Activated T-helper 17 cell treated with anti-CD3 and anti-CD28 coated beads, Interleukin-2, amount 50 U/mL, for 72 hours (primary cell): ENCODE data around the gene LRRC46. TPM values are rescaled to one million over a fixed set of nuclear protein-coding genes. Genes with fewer than 3 reads are reported as not detected.

Experiments used
- ATAC-seq: fragments of 150-1000 bp; cut with Tn5 transposase; replicated peaks from 2 replicates; pipeline ENCODE4 v1.10.0; 2021; ENCODE audit warnings: mild to moderate bottlenecking, moderate library complexity
- H3K27ac Mint-ChIP-seq: one replicate; pipeline ENCODE4 v1.8.0; 2022; ENCODE audit warnings: mixed read lengths
- H3K27me3 Mint-ChIP-seq: one replicate; pipeline ENCODE4 v1.8.0; 2022; ENCODE audit warnings: mixed read lengths
- H3K36me3 Mint-ChIP-seq: one replicate; pipeline ENCODE4 v1.8.0; 2022; ENCODE audit warnings: low read depth, mild to moderate bottlenecking, mixed read lengths
- H3K4me1 Mint-ChIP-seq: one replicate; pipeline ENCODE4 v1.8.0; 2022; ENCODE audit warnings: mixed read lengths
- H3K4me3 Mint-ChIP-seq: one replicate; pipeline ENCODE4 v1.8.0; 2022; ENCODE audit warnings: mild to moderate bottlenecking, mixed read lengths
- H3K9me3 Mint-ChIP-seq: one replicate; pipeline ENCODE4 v1.8.0; 2022; ENCODE audit warnings: mixed read lengths
- total RNA-seq, 2 donors: library from RNA; stranded (reverse); gene quantifications; one replicate each; pipeline ENCODE4 v1.2.3, GENCODE V29; 2022

The LRRC46 gene
- total RNA-seq, 2 donors from 2014 or later, result 0.58 to 0.61 TPM

DNA sequence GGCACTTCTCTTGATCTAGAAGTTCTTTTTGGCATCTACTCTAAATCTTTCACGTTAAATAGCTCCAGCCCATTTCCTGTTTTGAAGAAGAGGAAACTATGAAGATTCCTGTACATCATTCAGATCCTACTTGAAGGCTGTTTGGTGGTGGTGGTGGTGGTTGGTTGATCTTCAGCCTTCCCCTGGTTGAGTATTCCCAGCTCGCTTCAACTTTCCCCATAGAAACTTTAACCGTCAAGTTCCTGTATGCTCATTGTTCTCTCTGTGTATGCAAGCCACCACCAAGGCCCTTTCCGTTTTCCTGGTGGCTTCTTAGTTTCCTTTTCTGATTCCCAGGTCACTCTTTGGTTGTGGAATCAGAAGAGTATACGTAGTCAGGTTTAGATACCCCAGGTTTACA is 3.3 kb downstream of the LRRC46 start:
- Mint-ChIP-seq H3K4me3 (no peak overlapping the region), H3K9me3 (no peaks in the 10 kb centered on the region), H3K27me3 (no peaks in the 10 kb centered on the region), H3K4me1 (peaks cover 38% of the 10 kb centered on the region), H3K27ac (peak overlapping the region; percentile 65), H3K36me3 (peaks cover 24% of the 10 kb centered on the region)
- no peak for ATAC-seq

GRCh38 chr17:47836601-47837000 is 5.1 kb downstream of the LRRC46 start:
- Mint-ChIP-seq H3K27ac (no peak overlapping the region), H3K36me3 (peaks cover 9% of the 10 kb centered on the region), H3K9me3 (no peaks in the 10 kb centered on the region), H3K4me1 (peaks cover 31% of the 10 kb centered on the region), H3K27me3 (no peaks in the 10 kb centered on the region), H3K4me3 (no peak overlapping the region)
- no peak for ATAC-seq

DNA sequence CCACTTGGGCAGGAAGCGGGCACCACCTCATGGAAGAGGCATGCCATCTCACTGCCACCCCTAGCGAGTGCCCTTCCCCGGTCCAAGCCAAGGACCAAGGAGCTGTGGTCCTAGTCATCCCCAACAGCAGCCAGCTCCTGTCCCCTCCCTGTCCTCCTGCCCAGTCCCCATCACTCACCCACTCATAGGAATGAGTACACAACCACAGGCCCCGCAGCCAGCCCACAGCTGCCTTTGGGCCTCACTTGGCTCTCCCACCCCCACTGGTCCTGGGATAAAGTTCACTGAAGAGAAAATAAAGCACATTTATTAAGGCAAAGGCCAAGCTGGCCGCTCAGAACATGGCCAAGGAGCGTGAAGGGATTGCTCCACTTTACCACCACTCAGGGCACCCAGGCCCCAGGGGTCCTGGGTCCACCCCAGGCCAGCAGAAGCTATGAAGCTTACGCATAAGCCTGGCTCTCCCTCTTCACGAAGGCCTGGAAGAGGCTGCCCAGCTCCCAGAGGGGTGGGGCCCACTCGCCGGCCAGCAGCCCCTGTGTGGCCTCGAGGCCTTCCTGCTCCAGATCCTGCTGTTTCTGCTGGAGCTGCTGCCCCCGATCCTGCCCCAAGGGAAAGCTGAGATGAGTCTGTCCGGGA is 6.0 kb downstream of the LRRC46 start:
- Mint-ChIP-seq H3K4me3 (no peak overlapping the region), H3K27me3 (no peaks in the 10 kb centered on the region), H3K27ac (no peak overlapping the region), H3K4me1 (peaks cover 28% of the 10 kb centered on the region), H3K36me3 (peaks cover 7% of the 10 kb centered on the region), H3K9me3 (no peaks in the 10 kb centered on the region)
- ATAC-seq, result no peak

DNA sequence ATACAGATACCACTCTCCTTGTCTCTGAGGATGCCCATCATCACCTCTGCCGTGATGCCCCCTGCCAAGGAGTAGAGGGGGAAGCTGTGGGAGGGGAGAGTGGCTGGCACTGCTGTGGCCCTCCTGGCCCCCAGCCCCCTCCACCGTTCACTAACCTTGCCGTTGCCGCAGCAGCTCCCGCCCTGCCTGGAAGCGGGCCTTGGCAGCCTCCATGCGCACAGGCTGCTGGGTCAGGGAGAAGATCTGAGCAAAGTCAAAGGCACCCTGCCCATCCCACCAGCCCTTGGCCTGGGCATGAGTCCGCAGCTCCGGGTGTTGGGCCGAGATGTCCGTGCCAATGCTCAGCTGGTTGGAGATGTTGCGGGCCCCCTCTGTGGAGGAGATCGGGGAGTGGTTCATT is 7.2 kb downstream of the LRRC46 start:
- Mint-ChIP-seq H3K27me3 (no peaks in the 10 kb centered on the region), H3K9me3 (no peaks in the 10 kb centered on the region), H3K27ac (no peak overlapping the region), H3K36me3 (peaks cover 7% of the 10 kb centered on the region), H3K4me3 (no peak overlapping the region), H3K4me1 (peaks cover 32% of the 10 kb centered on the region)
- no peak for ATAC-seq

GRCh38 chr17:47839071-47839470 is 7.6 kb downstream of the LRRC46 start:
- peaks cover 7% of the 10 kb centered on the region for H3K36me3 Mint-ChIP-seq
- no peaks in the 10 kb centered on the region for H3K9me3 Mint-ChIP-seq
- no peak overlapping the region for H3K27ac Mint-ChIP-seq
- peaks cover 30% of the 10 kb centered on the region for H3K4me1 Mint-ChIP-seq
- no peaks in the 10 kb centered on the region for H3K27me3 Mint-ChIP-seq
- H3K4me3 Mint-ChIP-seq, result no peak overlapping the region
- no peak for ATAC-seq

DNA sequence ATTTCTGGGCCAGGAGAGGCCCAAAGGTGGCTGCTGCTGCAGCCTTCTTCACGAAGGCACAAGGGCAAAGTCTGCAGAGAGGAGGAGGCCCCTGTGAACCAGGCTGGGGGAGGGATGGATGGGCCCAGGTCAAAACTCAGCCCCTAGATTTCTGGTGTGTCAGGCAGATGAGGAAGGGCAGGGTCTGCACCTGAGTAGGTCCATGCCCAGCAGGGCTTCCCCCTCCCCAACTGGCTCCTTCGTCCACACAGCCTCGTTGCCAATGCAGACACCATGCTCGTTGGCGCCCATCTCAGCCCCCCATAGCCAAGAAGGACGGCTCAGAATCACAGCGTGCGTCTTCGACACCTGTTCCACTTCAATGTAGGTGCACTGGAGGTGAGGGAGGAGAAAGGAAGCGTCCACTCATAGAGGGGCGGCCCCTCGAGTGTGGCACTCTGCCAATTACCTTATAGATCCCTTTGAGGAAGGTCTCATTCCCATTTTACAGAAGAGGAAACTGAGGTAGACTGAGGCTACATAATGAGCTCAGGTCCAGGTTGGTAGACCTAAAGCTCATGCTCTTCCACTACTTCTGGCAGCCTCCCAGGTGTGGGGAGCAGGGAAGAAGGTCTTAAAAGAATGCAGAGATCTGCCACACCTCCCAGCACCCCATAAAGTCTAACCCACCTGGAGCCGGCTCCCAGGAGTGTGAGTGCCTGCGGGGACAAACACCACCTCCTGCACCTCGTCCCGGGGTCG is 8.7 kb downstream of the LRRC46 start:
- Mint-ChIP-seq H3K4me1 (peaks cover 19% of the 10 kb centered on the region), H3K36me3 (peaks cover 7% of the 10 kb centered on the region), H3K9me3 (no peaks in the 10 kb centered on the region), H3K27me3 (peaks cover 4% of the 10 kb centered on the region), H3K27ac (peak overlapping the region; percentile 94), H3K4me3 (peak overlapping the region; percentile 93)
- ATAC-seq, result no peak

- Mint-ChIP-seq H3K27ac (peak within 1 kb of the TSS; percentile 94), H3K4me1 (peaks cover 13% of the 10 kb centered on the region), H3K9me3 (no peaks in the 10 kb centered on the region), H3K27me3 (peaks cover 11% of the 10 kb centered on the region), H3K4me3 (peak within 1 kb of the TSS; percentile 93), H3K36me3 (peaks cover 7% of the 10 kb centered on the region)
- ATAC-seq, result peak; percentile 95
Measured at GRCh38 chr17:47840742-47841487, 9.4 kb downstream of the LRRC46 start, which contains the start of gene SCRN2. Gene SCRN2 (minus strand): TSS chr17:47841273. CDS start chr17:47840843, 430 bp downstream.

DNA sequence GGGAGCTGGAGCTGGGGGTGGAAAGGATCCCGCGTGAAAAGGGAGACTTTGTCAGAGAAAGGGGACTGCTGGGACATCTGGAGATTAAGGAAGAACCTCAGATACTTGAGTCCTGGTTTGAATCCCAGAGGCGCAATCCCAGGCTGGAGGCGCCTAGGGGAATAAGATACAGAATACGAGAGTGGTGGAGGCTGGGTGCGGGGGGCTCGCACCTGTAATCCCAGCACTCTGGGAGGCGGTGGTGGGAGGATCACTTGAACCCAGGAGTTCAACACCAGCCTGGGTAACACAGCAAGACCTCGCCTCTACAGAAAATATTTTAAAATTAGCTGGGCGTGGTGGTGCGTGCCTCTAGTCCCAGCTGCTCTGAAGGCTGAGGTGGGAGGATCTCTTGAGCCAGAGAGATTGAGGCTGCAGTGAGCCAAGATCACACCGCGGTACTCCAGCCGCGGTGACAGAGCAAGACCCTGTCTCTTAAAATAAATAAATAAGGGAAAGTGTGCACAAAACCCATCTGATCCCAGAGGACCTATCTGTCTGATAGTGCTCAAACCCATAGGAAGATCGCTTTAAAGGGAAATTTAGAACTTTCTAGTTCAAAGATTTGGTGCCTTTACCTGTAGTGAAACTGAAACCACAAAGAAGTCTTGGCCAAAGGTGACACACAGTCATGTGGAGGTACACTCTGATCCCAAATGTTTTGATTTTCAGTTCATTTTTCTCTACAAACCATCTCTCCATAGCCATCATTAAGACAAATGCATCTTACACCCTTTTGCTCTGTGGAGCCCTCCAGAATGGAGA is 10.2 kb downstream of the LRRC46 start:
- Mint-ChIP-seq H3K36me3 (peaks cover 7% of the 10 kb centered on the region), H3K27ac (peak overlapping the region; percentile 94), H3K4me1 (peaks cover 13% of the 10 kb centered on the region), H3K4me3 (peak overlapping the region; percentile 93), H3K9me3 (no peaks in the 10 kb centered on the region), H3K27me3 (peaks cover 19% of the 10 kb centered on the region)
- no peak for ATAC-seq

- Mint-ChIP-seq H3K9me3 (no peaks in the 10 kb centered on the region), H3K36me3 (no peaks in the 10 kb centered on the region), H3K27ac (peak overlapping the region; percentile 30), H3K4me1 (peaks cover 13% of the 10 kb centered on the region), H3K27me3 (peaks cover 25% of the 10 kb centered on the region), H3K4me3 (no peak overlapping the region)
- no peak for ATAC-seq
Measured at GRCh38 chr17:47843391-47843730, 11.9 kb downstream of the LRRC46 start.

DNA sequence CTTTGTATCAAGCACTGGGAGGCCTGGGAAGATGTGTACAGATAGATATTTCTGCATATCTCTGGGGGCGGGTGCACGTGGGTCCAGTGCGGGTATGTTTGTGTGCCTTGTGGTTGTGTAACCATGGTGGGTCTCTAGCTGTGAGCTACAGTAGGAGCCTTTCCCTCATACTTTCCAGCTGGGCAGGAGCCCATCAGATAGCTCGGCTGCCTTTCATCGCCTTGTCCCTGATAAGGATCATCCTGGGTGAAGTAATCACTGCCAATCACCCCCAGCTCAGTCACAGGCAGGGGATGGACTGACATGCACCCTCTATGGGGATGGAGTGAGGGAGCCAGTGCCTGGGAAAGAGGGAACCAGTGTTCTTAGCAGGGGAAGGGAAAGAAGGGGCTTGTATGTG is 12.8 kb downstream of the LRRC46 start:
- Mint-ChIP-seq H3K36me3 (no peaks in the 10 kb centered on the region), H3K27me3 (peaks cover 28% of the 10 kb centered on the region), H3K4me3 (no peak overlapping the region), H3K9me3 (no peaks in the 10 kb centered on the region), H3K27ac (no peak overlapping the region), H3K4me1 (peaks cover 13% of the 10 kb centered on the region)
- ATAC-seq, result no peak

GRCh38 chr17:47844814-47845715 is 13.6 kb downstream of the LRRC46 start:
- peaks cover 34% of the 10 kb centered on the region for H3K27me3 Mint-ChIP-seq
- no peak overlapping the region for H3K4me3 Mint-ChIP-seq
- no peaks in the 10 kb centered on the region for H3K9me3 Mint-ChIP-seq
- H3K4me1 Mint-ChIP-seq, result peaks cover 13% of the 10 kb centered on the region
- no peak overlapping the region for H3K27ac Mint-ChIP-seq
- ATAC-seq, result no peak
- H3K36me3 Mint-ChIP-seq, result no peaks in the 10 kb centered on the region

DNA sequence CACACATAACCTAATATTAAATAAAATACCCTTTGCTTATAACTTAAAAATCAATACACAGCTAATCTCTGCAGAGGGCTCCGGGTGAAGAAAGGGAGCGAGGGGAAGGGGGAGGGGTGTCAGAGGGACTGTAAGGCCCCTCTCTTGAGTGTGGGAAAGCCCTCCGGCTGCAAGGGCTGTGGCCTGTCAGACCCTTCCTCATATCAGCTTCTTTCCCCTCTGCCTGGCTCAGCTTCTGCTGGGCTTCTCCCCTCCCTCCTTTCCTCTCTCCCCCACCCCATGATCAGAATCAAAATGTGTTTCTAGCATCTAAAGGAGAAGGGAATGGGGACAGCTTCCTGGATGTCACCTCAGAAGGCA is 14.2 kb downstream of the LRRC46 start:
- no peak for ATAC-seq
- peaks cover 34% of the 10 kb centered on the region for H3K27me3 Mint-ChIP-seq
- H3K9me3 Mint-ChIP-seq, result no peaks in the 10 kb centered on the region
- no peak overlapping the region for H3K4me3 Mint-ChIP-seq
- H3K27ac Mint-ChIP-seq, result no peak overlapping the region
- H3K4me1 Mint-ChIP-seq, result peaks cover 13% of the 10 kb centered on the region
- H3K36me3 Mint-ChIP-seq, result no peaks in the 10 kb centered on the region

DNA sequence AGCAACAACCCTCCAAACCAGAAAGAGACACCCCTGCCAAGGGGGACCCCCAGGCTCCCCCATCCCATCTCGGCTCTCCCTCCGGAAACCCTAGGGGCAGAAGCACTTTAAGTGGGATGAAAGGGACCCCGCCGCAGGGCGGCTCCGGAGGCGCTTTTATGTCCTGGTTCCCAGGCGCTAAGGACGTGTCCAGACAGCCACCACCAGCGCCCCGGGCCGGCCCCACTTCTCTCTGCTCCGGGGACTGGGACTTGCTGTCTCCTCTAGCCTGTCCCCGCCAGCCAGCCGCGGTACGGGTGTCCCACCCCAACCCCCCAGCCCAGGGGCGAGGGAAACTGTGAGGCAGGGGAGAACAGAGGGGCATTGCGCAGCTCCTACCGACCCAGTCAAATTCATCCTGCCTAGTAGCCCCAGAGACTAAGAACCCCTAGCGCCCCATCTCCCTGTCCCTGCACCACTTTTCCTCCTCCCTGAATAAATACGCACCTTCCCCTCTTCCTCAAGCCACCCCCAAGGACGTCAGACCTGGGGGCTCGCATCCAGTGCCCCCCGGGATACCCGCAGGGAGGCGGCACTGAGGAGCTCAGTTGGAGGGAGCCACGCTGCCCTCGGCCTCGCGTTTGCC is 15.4 kb downstream of the LRRC46 start:
- H3K36me3 Mint-ChIP-seq, result no peaks in the 10 kb centered on the region
- no peak for ATAC-seq
- no peak overlapping the region for H3K27ac Mint-ChIP-seq
- H3K9me3 Mint-ChIP-seq, result no peaks in the 10 kb centered on the region
- peaks cover 34% of the 10 kb centered on the region for H3K27me3 Mint-ChIP-seq
- peaks cover 8% of the 10 kb centered on the region for H3K4me1 Mint-ChIP-seq
- H3K4me3 Mint-ChIP-seq, result no peak overlapping the region
